Measurements from ENCODE around the gene ARFRP1. TPM values are rescaled to one million over a fixed set of nuclear protein-coding genes. Genes with fewer than 3 reads are reported as not detected.

Gene ARFRP1
- total RNA-seq, 1 donor from 2014 or later: 46.1 TPM

- H3K27me3 Mint-ChIP-seq (ENCODE audit: unreplicated experiment): no peaks in the 10 kb centered on the region
- H3K36me3 Mint-ChIP-seq (ENCODE audit: unreplicated experiment): no peaks in the 10 kb centered on the region
- H3K27ac Mint-ChIP-seq (ENCODE audit: unreplicated experiment): no peak overlapping the region
- H3K9me3 Mint-ChIP-seq (ENCODE audit: unreplicated experiment): no peaks in the 10 kb centered on the region
- no peak overlapping the region for H3K4me3 Mint-ChIP-seq (ENCODE audit: unreplicated experiment)
- no peak for DNase-seq (ENCODE audit: extremely low spot score, unreplicated experiment)
- H3K4me1 Mint-ChIP-seq (ENCODE audit: unreplicated experiment): peaks cover 8% of the 10 kb centered on the region
- TF ChIP-seq, protein P1, sequence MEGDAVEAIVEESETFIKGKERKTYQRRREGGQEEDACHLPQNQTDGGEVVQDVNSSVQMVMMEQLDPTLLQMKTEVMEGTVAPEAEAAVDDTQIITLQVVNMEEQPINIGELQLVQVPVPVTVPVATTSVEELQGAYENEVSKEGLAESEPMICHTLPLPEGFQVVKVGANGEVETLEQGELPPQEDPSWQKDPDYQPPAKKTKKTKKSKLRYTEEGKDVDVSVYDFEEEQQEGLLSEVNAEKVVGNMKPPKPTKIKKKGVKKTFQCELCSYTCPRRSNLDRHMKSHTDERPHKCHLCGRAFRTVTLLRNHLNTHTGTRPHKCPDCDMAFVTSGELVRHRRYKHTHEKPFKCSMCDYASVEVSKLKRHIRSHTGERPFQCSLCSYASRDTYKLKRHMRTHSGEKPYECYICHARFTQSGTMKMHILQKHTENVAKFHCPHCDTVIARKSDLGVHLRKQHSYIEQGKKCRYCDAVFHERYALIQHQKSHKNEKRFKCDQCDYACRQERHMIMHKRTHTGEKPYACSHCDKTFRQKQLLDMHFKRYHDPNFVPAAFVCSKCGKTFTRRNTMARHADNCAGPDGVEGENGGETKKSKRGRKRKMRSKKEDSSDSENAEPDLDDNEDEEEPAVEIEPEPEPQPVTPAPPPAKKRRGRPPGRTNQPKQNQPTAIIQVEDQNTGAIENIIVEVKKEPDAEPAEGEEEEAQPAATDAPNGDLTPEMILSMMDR (IDR thresholded peaks at IDR 0.05): no peak
Observed at GRCh38 chr20:63648895-63649589, 58.7 kb downstream of the ARFRP1 start.

Other genes starting within 250 kb of the ARFRP1 start
- not detected in 2 replicates for gene KCNQ2, start 235.3 kb downstream of the ARFRP1 start, total RNA-seq
- gene EEF1A2, start 208.9 kb downstream of the ARFRP1 start, total RNA-seq: 0.56 and 0.68 TPM in 2 replicates
- 220 and 239 TPM in 2 replicates for gene PPDPF, start 187.2 kb downstream of the ARFRP1 start, total RNA-seq
- 0.13 TPM in 1 of 2 replicates, not detected in the other for gene PTK6, start 170.6 kb downstream of the ARFRP1 start, total RNA-seq
- not detected in 2 replicates for gene SRMS, start 160.2 kb downstream of the ARFRP1 start, total RNA-seq
- gene FNDC11, start 153.8 kb downstream of the ARFRP1 start, total RNA-seq: 0.13 and 0.34 TPM in 2 replicates
- 25.0 and 29.0 TPM in 2 replicates for gene HELZ2, start 133.7 kb downstream of the ARFRP1 start, total RNA-seq
- 10.9 and 12.1 TPM in 2 replicates for gene GMEB2, start 80.9 kb downstream of the ARFRP1 start, total RNA-seq
- 32.0 and 33.2 TPM in 2 replicates for gene STMN3, start 54.6 kb downstream of the ARFRP1 start, total RNA-seq
- 34.1 and 35.5 TPM in 2 replicates for gene RTEL1, start 49.7 kb downstream of the ARFRP1 start, total RNA-seq
- 0.84 and 2.3 TPM in 2 replicates for gene TNFRSF6B, start 11.3 kb downstream of the ARFRP1 start, total RNA-seq
- gene ZGPAT, start 63 bp upstream of the ARFRP1 start, total RNA-seq: 24.3 and 28.0 TPM in 2 replicates
- 9.4 and 12.5 TPM in 2 replicates for gene LIME1, start 28.7 kb upstream of the ARFRP1 start, total RNA-seq
- gene SLC2A4RG, start 31.8 kb upstream of the ARFRP1 start, total RNA-seq: 74.8 and 80.7 TPM in 2 replicates
- gene ZBTB46, start 123.3 kb upstream of the ARFRP1 start, total RNA-seq: 20.5 and 20.9 TPM in 2 replicates
- gene ABHD16B, start 153.5 kb upstream of the ARFRP1 start, total RNA-seq: not detected in 2 replicates
- 102 and 109 TPM in 2 replicates for gene TPD52L2, start 157.3 kb upstream of the ARFRP1 start, total RNA-seq
- 41.2 and 42.7 TPM in 2 replicates for gene DNAJC5, start 187.2 kb upstream of the ARFRP1 start, total RNA-seq
- 35.5 and 35.9 TPM in 2 replicates for gene UCKL1, start 248.4 kb upstream of the ARFRP1 start, total RNA-seq

Data from osteocyte (in vitro differentiated cells).